ENCODE results near the gene IRF2BP2.

GRCh38 chr1:234559152-234559901 is 50.7 kb downstream of the IRF2BP2 start:
- TF ChIP-seq CTCF (IDR thresholded peaks at IDR 0.05) (no peak), POLR2AphosphoS5 (IDR thresholded peaks at IDR 0.05) (no peak)
